Ascending aorta (tissue), 2 donors: ENCODE results near the gene PCAT7. TPM values are rescaled to one million over a fixed set of nuclear protein-coding genes. Genes with fewer than 3 reads are reported as not detected.
"Not testable (repeated sequence)": the region's sequence is repeated elsewhere in the genome, so short reads cannot be mapped to it uniquely, and the experiment has no call there.

Experiments
- DNase-seq, 2 donors: peaks; one replicate each; pipeline ENCODE4 v3.0.0-alpha.2; 2019; ENCODE audit warnings: low spot score in 2 of 2
- H3K27ac ChIP-seq, 2 donors: fragments of 200-600 bp; sonication (generic); one replicate each; pipeline ENCODE4 v1.5.1; 2016 to 2017; ENCODE audit warnings: mild to moderate bottlenecking in 1 of 2
- H3K27me3 ChIP-seq: fragments of 200-600 bp; sonication (generic); one replicate; pipeline ENCODE4 v1.5.1; 2017
- H3K36me3 ChIP-seq, 2 donors: fragments of 200-600 bp; sonication (generic); one replicate each; pipeline ENCODE4 v1.5.1; 2016
- H3K4me1 ChIP-seq, 2 donors: fragments of 200-600 bp; sonication (generic); one replicate each; pipeline ENCODE4 v1.5.1; 2016 to 2017; ENCODE audit warnings: mild to moderate bottlenecking in 1 of 2
- H3K4me3 ChIP-seq, 2 donors: fragments of 200-600 bp; sonication (generic); one replicate each; pipeline ENCODE4 v1.5.1; 2016 to 2017; ENCODE audit warnings: mild to moderate bottlenecking in 1 of 2
- H3K9me3 ChIP-seq, 2 donors: fragments of 200-600 bp; sonication (generic); one replicate each; pipeline ENCODE4 v1.5.1; 2016
- CTCF ChIP-seq, 3 experiments: fragments of 200-600 bp in 2 of 3; fragments of 450-650 bp in 1 of 3; sonication (generic) in 2 of 3; IDR thresholded peaks; one replicate each; pipeline ENCODE4 v1.5.1; 2016 to 2019; ENCODE audit warnings: antibody characterized with exemption in 3 of 3, mild to moderate bottlenecking in 1 of 3, moderate library complexity in 1 of 3
- intact Hi-C: fragments of 100-400 bp; cut with DNase I; formaldehyde crosslinking; loops from one replicate; pipeline ENCODE4 v1.15.1; 2023
- total RNA-seq: library from RNA; depleted of rRNA; stranded (reverse); fragments of >200 nt; gene quantifications from one replicate; pipeline ENCODE4 v1.1.0, GENCODE V29; 2016

The PCAT7 gene
- total RNA-seq, 1 donor from 2014 or later, result not detected

GRCh38 chr9:94533155-94533554 is 21.7 kb upstream of the PCAT7 start:
- H3K27me3 ChIP-seq, result no peaks in the 10 kb centered on the region
- DNase-seq, result no peak
- intact Hi-C loops, result no loop called here
- TF ChIP-seq CTCF (IDR thresholded peaks at IDR 0.05), result no peak
- no peak overlapping the region for H3K4me3 ChIP-seq
- no peak overlapping the region for H3K27ac ChIP-seq
- H3K9me3 ChIP-seq, result no peaks in the 10 kb centered on the region
- no peaks in the 10 kb centered on the region for H3K4me1 ChIP-seq
- no peaks in the 10 kb centered on the region for H3K36me3 ChIP-seq

GRCh38 chr9:94533601-94534000 is 21.3 kb upstream of the PCAT7 start:
- no peak for DNase-seq
- Histone ChIP-seq H3K4me3 (no peak overlapping the region), H3K36me3 (no peaks in the 10 kb centered on the region), H3K9me3 (no peaks in the 10 kb centered on the region), H3K27me3 (no peaks in the 10 kb centered on the region), H3K4me1 (no peaks in the 10 kb centered on the region), H3K27ac (no peak overlapping the region)
- intact Hi-C loops, result no loop called here
- TF ChIP-seq CTCF (IDR thresholded peaks at IDR 0.05), result no peak

- no peak for TF ChIP-seq CTCF (IDR thresholded peaks at IDR 0.05)
- intact Hi-C loops, result no loop called here
- DNase-seq, result no peak
- H3K27me3 ChIP-seq, result no peaks in the 10 kb centered on the region
- H3K9me3 ChIP-seq, result no peaks in the 10 kb centered on the region
- no peak overlapping the region for H3K4me3 ChIP-seq
- no peaks in the 10 kb centered on the region for H3K4me1 ChIP-seq
- no peak overlapping the region for H3K27ac ChIP-seq
- H3K36me3 ChIP-seq, result no peaks in the 10 kb centered on the region
Observed at GRCh38 chr9:94534901-94535300, 20.0 kb upstream of the PCAT7 start.

GRCh38 chr9:94538908-94539307 is 16.0 kb upstream of the PCAT7 start:
- no peak for DNase-seq
- TF ChIP-seq CTCF (IDR thresholded peaks at IDR 0.05), result no peak
- no peaks in the 10 kb centered on the region for H3K9me3 ChIP-seq
- intact Hi-C loops, result no loop called here
- H3K36me3 ChIP-seq, result no peaks in the 10 kb centered on the region
- H3K4me1 ChIP-seq, result no peaks in the 10 kb centered on the region
- no peak overlapping the region for H3K27ac ChIP-seq
- H3K4me3 ChIP-seq, result no peak overlapping the region
- no peaks in the 10 kb centered on the region for H3K27me3 ChIP-seq

- H3K4me1 ChIP-seq, H3K9me3 ChIP-seq, H3K27ac ChIP-seq, H3K4me3 ChIP-seq, H3K27me3 ChIP-seq, intact Hi-C loops, H3K36me3 ChIP-seq, DNase-seq: not testable (repeated sequence)
Observed at GRCh38 chr9:94544335-94544734, 10.5 kb upstream of the PCAT7 start.

GRCh38 chr9:94545940-94546339 is 8.9 kb upstream of the PCAT7 start:
- intact Hi-C loops, result no loop called here
- no peaks in the 10 kb centered on the region for H3K9me3 ChIP-seq
- DNase-seq, result no peak
- no peak overlapping the region for H3K27ac ChIP-seq
- H3K4me1 ChIP-seq, result no peaks in the 10 kb centered on the region
- H3K36me3 ChIP-seq, result no peaks in the 10 kb centered on the region
- H3K27me3 ChIP-seq, result no peaks in the 10 kb centered on the region
- no peak for TF ChIP-seq CTCF (IDR thresholded peaks at IDR 0.05)
- no peak overlapping the region for H3K4me3 ChIP-seq
